ENCODE measurements around the gene TGFBR3L.

DNA sequence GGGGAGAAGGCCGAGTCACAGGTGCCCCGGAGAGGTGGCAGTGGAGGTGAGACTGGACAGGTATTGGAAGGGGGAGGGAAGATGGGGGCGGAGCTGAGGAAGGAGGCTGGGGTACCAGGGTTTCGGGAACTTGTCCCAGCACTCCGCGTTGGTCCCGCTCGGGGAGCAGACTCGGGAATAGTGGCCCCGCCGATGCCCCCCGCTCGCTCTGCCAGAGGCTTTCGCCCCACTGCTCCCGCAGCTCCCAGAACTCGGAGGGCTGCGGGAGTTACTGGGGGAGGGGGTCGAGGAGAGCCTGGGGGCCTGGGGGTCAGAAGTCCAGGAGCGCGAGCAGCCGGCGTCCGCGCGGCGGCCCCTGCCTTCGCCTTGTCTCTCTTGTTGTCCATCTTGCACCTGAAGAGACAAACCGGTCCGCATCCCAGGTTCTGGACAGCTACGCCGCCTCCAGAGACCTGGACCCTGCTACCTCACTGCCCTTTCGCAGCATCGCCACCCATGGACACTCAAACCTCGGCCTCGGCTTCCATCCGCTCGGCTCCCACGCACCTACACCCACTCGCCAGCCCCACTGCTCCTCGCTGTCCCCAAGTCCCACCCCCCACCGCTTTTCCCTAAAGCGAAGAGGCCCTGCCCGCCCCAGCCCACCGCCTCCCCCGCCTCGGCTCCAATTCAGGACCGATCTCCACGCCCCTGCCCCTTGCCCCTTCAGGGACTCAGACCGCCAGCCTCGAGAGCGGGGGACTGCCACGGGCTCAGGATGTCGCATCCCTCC is 41.1 kb upstream of the TGFBR3L start:
- TF ChIP-seq, protein P1, sequence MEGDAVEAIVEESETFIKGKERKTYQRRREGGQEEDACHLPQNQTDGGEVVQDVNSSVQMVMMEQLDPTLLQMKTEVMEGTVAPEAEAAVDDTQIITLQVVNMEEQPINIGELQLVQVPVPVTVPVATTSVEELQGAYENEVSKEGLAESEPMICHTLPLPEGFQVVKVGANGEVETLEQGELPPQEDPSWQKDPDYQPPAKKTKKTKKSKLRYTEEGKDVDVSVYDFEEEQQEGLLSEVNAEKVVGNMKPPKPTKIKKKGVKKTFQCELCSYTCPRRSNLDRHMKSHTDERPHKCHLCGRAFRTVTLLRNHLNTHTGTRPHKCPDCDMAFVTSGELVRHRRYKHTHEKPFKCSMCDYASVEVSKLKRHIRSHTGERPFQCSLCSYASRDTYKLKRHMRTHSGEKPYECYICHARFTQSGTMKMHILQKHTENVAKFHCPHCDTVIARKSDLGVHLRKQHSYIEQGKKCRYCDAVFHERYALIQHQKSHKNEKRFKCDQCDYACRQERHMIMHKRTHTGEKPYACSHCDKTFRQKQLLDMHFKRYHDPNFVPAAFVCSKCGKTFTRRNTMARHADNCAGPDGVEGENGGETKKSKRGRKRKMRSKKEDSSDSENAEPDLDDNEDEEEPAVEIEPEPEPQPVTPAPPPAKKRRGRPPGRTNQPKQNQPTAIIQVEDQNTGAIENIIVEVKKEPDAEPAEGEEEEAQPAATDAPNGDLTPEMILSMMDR (IDR thresholded peaks at IDR 0.05): no peak
- TF ChIP-seq POLR2A (IDR thresholded peaks at IDR 0.05): no peak
